HepG2 (cell line): ENCODE measurements around the gene WDR54. TPM values are rescaled to one million over a fixed set of nuclear protein-coding genes. Genes with fewer than 3 reads are reported as not detected.

Experiments used
- E2F2 ChIP-seq: sonication (generic); formaldehyde crosslinking; IDR thresholded peaks from 2 replicates; pipeline ENCODE4 v1.4.0; 2020; ENCODE audit warnings: missing genetic modification reagents, borderline replicate concordance
- RFXANK ChIP-seq: IDR thresholded peaks from 2 replicates; pipeline ENCODE4 v1.6.1; 2016
- TFDP2 ChIP-seq: sonication (generic); formaldehyde crosslinking; IDR thresholded peaks from 2 replicates; pipeline ENCODE4 v1.4.0; 2020; ENCODE audit warnings: missing genetic modification reagents
- TSC22D2 ChIP-seq: sonication (generic); formaldehyde crosslinking; IDR thresholded peaks from 2 replicates; pipeline ENCODE4 v1.5.1; 2020; ENCODE audit warnings: missing genetic modification reagents, mild to moderate bottlenecking, borderline replicate concordance
- USF2 ChIP-seq, 2 experiments: sonication (generic) in 1 of 2; formaldehyde crosslinking in 1 of 2; IDR thresholded peaks; 2 replicates each; pipeline versions ENCODE4 v1.5.1 to v1.6.1; 2011 to 2020; ENCODE audit warnings: borderline replicate concordance in 1 of 2, low read depth in 1 of 2, low read length in 1 of 2, mild to moderate bottlenecking in 1 of 2, missing genetic modification reagents in 1 of 2, moderate library complexity in 1 of 2
- ZNF234 ChIP-seq: sonication (generic); formaldehyde crosslinking; conservative IDR thresholded peaks from 2 replicates; pipeline ENCODE4 v1.5.1; 2020; ENCODE audit warnings: mild to moderate bottlenecking, missing genetic modification reagents
- ZNF335 ChIP-seq: sonication (generic); formaldehyde crosslinking; IDR thresholded peaks from 2 replicates; pipeline ENCODE4 v1.4.0; 2020; ENCODE audit warnings: missing genetic modification reagents
- ZNF547 ChIP-seq: sonication (generic); formaldehyde crosslinking; IDR thresholded peaks from 2 replicates; pipeline ENCODE4 v1.5.1; 2020; ENCODE audit warnings: mild to moderate bottlenecking, missing genetic modification reagents
- ZNF773 ChIP-seq: sonication (generic); formaldehyde crosslinking; IDR thresholded peaks from 2 replicates; pipeline ENCODE4 v1.4.0; 2020; ENCODE audit warnings: missing genetic modification reagents, borderline replicate concordance
- polyA plus RNA-seq, 8 experiments: library from polyadenylated mRNA; depleted of rRNA in 3 of 8; stranded (reverse) in 7 of 8; unstranded in 1 of 8; fragments of >200 nt; fragmentation: Illumina TruSeq in 4 of 8; extraction: Trizol in 4 of 8; gene quantifications; 2 replicates each; pipeline versions ENCODE4 v1.2.1 to v1.2.3, GENCODE V29; 2011 to 2016; ENCODE audit warnings: low read depth in 4 of 8, missing spikeins in 1 of 8, mixed read lengths in 1 of 8; ENCODE audit not compliant: insufficient read depth in 1 of 8
- total RNA-seq, 5 experiments: library from RNA; depleted of rRNA; stranded (reverse); fragments of >200 nt; fragmentation: Illumina TruSeq; extraction: Trizol; gene quantifications; 2 replicates each; pipeline ENCODE4 v1.2.3, GENCODE V29; 2016; ENCODE audit warnings: low read depth in 1 of 5
- TF ChIP-seq, protein P1 (sequence below): sonication (generic); formaldehyde crosslinking; IDR thresholded peaks from 2 replicates; pipeline ENCODE4 v1.8.1; 2023; ENCODE audit warnings: mild to moderate bottlenecking, missing genetic modification reagents
- TF ChIP-seq, protein P2 (sequence below): conservative IDR thresholded peaks from 2 replicates; pipeline ENCODE4 v1.6.1; 2018; ENCODE audit warnings: missing genetic modification reagents
- TF ChIP-seq, protein P3 (sequence below): sonication (generic); formaldehyde crosslinking; IDR thresholded peaks from 2 replicates; pipeline ENCODE4 v1.5.0; 2020; ENCODE audit warnings: mild to moderate bottlenecking, missing genetic modification reagents
- TF ChIP-seq, protein P4 (sequence below): sonication (generic); formaldehyde crosslinking; conservative IDR thresholded peaks from 2 replicates; pipeline ENCODE4 v1.4.0; 2020; ENCODE audit warnings: missing genetic modification reagents
- TF ChIP-seq, protein P5 (sequence below): sonication (generic); formaldehyde crosslinking; IDR thresholded peaks from 2 replicates; pipeline ENCODE4 v1.9.0; 2022; ENCODE audit warnings: low read depth, missing genetic modification reagents

The WDR54 gene
- total and polyA plus RNA-seq, 2 of the 13 experiments (the other 11 are each of a cell fraction or from before 2014, with no cell fraction given), result 2.0 to 17.3 TPM

- TF ChIP-seq ZNF234 (CRISPR knock-in tag), result no peak
- TF ChIP-seq TFDP2 (CRISPR knock-in tag), result peak; percentile 48; the same call in 1 of the 2 replicates
- TF ChIP-seq E2F2, result 0 out of 2 replicates have a peak, but pooled peaks have one; percentile 33
- TF ChIP-seq, protein P1, sequence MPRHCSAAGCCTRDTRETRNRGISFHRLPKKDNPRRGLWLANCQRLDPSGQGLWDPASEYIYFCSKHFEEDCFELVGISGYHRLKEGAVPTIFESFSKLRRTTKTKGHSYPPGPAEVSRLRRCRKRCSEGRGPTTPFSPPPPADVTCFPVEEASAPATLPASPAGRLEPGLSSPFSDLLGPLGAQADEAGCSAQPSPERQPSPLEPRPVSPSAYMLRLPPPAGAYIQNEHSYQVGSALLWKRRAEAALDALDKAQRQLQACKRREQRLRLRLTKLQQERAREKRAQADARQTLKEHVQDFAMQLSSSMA (CRISPR knock-in tag), result no peak
- no peak for TF ChIP-seq USF2 (IDR thresholded peaks at IDR 0.05; ENCODE audit: low read depth, low read length)
- no peak for TF ChIP-seq USF2 (CRISPR knock-in tag; IDR thresholded peaks at IDR 0.05; ENCODE audit: borderline replicate concordance)
- TF ChIP-seq, protein P2, sequence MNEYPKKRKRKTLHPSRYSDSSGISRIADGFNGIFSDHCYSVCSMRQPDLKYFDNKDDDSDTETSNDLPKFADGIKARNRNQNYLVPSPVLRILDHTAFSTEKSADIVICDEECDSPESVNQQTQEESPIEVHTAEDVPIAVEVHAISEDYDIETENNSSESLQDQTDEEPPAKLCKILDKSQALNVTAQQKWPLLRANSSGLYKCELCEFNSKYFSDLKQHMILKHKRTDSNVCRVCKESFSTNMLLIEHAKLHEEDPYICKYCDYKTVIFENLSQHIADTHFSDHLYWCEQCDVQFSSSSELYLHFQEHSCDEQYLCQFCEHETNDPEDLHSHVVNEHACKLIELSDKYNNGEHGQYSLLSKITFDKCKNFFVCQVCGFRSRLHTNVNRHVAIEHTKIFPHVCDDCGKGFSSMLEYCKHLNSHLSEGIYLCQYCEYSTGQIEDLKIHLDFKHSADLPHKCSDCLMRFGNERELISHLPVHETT (CRISPR knock-in tag), result no peak
- TF ChIP-seq, protein P3, sequence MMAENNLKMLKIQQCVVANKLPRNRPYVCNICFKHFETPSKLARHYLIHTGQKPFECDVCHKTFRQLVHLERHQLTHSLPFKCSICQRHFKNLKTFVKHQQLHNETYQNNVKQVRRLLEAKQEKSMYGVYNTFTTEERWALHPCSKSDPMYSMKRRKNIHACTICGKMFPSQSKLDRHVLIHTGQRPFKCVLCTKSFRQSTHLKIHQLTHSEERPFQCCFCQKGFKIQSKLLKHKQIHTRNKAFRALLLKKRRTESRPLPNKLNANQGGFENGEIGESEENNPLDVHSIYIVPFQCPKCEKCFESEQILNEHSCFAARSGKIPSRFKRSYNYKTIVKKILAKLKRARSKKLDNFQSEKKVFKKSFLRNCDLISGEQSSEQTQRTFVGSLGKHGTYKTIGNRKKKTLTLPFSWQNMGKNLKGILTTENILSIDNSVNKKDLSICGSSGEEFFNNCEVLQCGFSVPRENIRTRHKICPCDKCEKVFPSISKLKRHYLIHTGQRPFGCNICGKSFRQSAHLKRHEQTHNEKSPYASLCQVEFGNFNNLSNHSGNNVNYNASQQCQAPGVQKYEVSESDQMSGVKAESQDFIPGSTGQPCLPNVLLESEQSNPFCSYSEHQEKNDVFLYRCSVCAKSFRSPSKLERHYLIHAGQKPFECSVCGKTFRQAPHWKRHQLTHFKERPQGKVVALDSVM (CRISPR knock-in tag), result peak; percentile 42
- TF ChIP-seq, protein P4, sequence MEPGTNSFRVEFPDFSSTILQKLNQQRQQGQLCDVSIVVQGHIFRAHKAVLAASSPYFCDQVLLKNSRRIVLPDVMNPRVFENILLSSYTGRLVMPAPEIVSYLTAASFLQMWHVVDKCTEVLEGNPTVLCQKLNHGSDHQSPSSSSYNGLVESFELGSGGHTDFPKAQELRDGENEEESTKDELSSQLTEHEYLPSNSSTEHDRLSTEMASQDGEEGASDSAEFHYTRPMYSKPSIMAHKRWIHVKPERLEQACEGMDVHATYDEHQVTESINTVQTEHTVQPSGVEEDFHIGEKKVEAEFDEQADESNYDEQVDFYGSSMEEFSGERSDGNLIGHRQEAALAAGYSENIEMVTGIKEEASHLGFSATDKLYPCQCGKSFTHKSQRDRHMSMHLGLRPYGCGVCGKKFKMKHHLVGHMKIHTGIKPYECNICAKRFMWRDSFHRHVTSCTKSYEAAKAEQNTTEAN (CRISPR knock-in tag), result no peak
- TF ChIP-seq, protein P5, sequence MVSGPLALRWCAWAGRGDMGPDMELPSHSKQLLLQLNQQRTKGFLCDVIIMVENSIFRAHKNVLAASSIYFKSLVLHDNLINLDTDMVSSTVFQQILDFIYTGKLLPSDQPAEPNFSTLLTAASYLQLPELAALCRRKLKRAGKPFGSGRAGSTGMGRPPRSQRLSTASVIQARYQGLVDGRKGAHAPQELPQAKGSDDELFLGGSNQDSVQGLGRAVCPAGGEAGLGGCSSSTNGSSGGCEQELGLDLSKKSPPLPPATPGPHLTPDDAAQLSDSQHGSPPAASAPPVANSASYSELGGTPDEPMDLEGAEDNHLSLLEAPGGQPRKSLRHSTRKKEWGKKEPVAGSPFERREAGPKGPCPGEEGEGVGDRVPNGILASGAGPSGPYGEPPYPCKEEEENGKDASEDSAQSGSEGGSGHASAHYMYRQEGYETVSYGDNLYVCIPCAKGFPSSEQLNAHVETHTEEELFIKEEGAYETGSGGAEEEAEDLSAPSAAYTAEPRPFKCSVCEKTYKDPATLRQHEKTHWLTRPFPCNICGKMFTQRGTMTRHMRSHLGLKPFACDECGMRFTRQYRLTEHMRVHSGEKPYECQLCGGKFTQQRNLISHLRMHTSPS (CRISPR knock-in tag), result no peak
- TF ChIP-seq RFXANK (CRISPR knock-in tag), result no peak
- TF ChIP-seq ZNF773, result no peak
- TF ChIP-seq ZNF335 (CRISPR knock-in tag), result peak; percentile 99
- TF ChIP-seq ZNF547, result peak; percentile 43
- 0 out of 2 replicates have a peak, but pooled peaks have one; percentile 66 for TF ChIP-seq TSC22D2 (CRISPR knock-in tag)
These were observed 29.7 kb upstream of the WDR54 start (continued) for GRCh38 chr2:74391580-74392448.
